H9 (cell line): ENCODE data around the gene WDR31. TPM values are rescaled to one million over a fixed set of nuclear protein-coding genes. Genes with fewer than 3 reads are reported as not detected.

Experiments
- DNase-seq: peaks from one replicate; pipeline ENCODE4 v3.0.0-alpha.2; 2017
- H2AFZ ChIP-seq: one replicate; pipeline ENCODE4 v1.6.1; 2013; ENCODE audit warnings: mild to moderate bottlenecking, low read length, control low read depth, moderate library complexity
- H2AK5ac ChIP-seq: 2 replicates; pipeline ENCODE4 v1.6.1; 2013; ENCODE audit warnings: low read length, control low read depth, mixed read lengths; ENCODE audit not compliant: insufficient read length
- H2BK120ac ChIP-seq: one replicate; pipeline ENCODE4 v1.6.1; 2013; ENCODE audit warnings: low read depth, mild to moderate bottlenecking, low read length, control low read depth, inconsistent platforms; ENCODE audit not compliant: poor library complexity, severe bottlenecking
- H2BK12ac ChIP-seq: 2 replicates; pipeline ENCODE4 v1.6.1; 2013; ENCODE audit warnings: low read length, control low read depth, mixed read lengths, low read depth; ENCODE audit not compliant: insufficient read length
- H2BK15ac ChIP-seq: 2 replicates; pipeline ENCODE4 v1.6.1; 2013; ENCODE audit warnings: low read depth, low read length, control low read depth
- H2BK20ac ChIP-seq: one replicate; pipeline ENCODE4 v1.6.1; 2013; ENCODE audit warnings: low read depth, mild to moderate bottlenecking, low read length, control low read depth, inconsistent platforms; ENCODE audit not compliant: poor library complexity, severe bottlenecking
- H2BK5ac ChIP-seq: 2 replicates; pipeline ENCODE4 v1.6.1; 2013; ENCODE audit warnings: low read length, control low read depth, mixed read lengths; ENCODE audit not compliant: insufficient read length
- H3K14ac ChIP-seq: 2 replicates; pipeline ENCODE4 v1.6.1; 2013; ENCODE audit warnings: low read length, control low read depth; ENCODE audit not compliant: insufficient read depth
- H3K18ac ChIP-seq: 2 replicates; pipeline ENCODE4 v1.6.1; 2013; ENCODE audit warnings: low read depth, mild to moderate bottlenecking, mixed read lengths, low read length, control low read depth; ENCODE audit not compliant: insufficient read length
- H3K23ac ChIP-seq: 2 replicates; pipeline ENCODE4 v1.6.1; 2013; ENCODE audit warnings: low read length, control low read depth, mixed read lengths, low read depth; ENCODE audit not compliant: insufficient read length
- H3K23me2 ChIP-seq: 2 replicates; pipeline ENCODE4 v1.6.1; 2013; ENCODE audit warnings: low read depth, mild to moderate bottlenecking, mixed read lengths, low read length, control low read depth; ENCODE audit not compliant: insufficient read length, poor library complexity, severe bottlenecking
- H3K27ac ChIP-seq: 2 replicates; pipeline ENCODE4 v1.5.1; 2013; ENCODE audit warnings: low read length, control low read depth, mixed read lengths, low read depth; ENCODE audit not compliant: insufficient read length
- H3K27me3 ChIP-seq: 2 replicates; pipeline ENCODE4 v1.6.1; 2013; ENCODE audit warnings: low read length, control low read depth, inconsistent platforms; ENCODE audit not compliant: insufficient read depth
- H3K4ac ChIP-seq: 2 replicates; pipeline ENCODE4 v1.6.1; 2013; ENCODE audit warnings: low read depth, mild to moderate bottlenecking, control low read depth, inconsistent platforms, low read length, moderate library complexity
- H3K4me1 ChIP-seq: 2 replicates; pipeline ENCODE4 v1.6.1; 2013; ENCODE audit warnings: low read length, control low read depth, inconsistent platforms; ENCODE audit not compliant: insufficient read depth
- H3K4me2 ChIP-seq: 2 replicates; pipeline ENCODE4 v1.6.1; 2013; ENCODE audit warnings: low read length, control low read depth, mixed read lengths; ENCODE audit not compliant: insufficient read length, insufficient read depth
- H3K56ac ChIP-seq: 2 replicates; pipeline ENCODE4 v1.6.1; 2013; ENCODE audit warnings: low read depth, mild to moderate bottlenecking, mixed read lengths, low read length, control low read depth; ENCODE audit not compliant: insufficient read length
- H3K79me1 ChIP-seq: 2 replicates; pipeline ENCODE4 v1.6.1; 2013; ENCODE audit warnings: low read depth, mild to moderate bottlenecking, moderate library complexity, low read length, control low read depth, inconsistent platforms; ENCODE audit not compliant: insufficient read depth, poor library complexity, severe bottlenecking
- H3K79me2 ChIP-seq: 2 replicates; pipeline ENCODE4 v1.6.1; 2013; ENCODE audit warnings: low read length, control low read depth, inconsistent platforms; ENCODE audit not compliant: insufficient read depth
- H3K9ac ChIP-seq: 2 replicates; pipeline ENCODE4 v1.6.1; 2013; ENCODE audit warnings: low read length, control low read depth, mixed read lengths; ENCODE audit not compliant: insufficient read length; ENCODE audit errors: extremely low read depth
- H3K9me3 ChIP-seq: one replicate; pipeline ENCODE4 v1.6.1; 2013; ENCODE audit warnings: low read depth, low read length, inconsistent platforms; ENCODE audit not compliant: control insufficient read depth
- H3T11ph ChIP-seq: one replicate; pipeline ENCODE4 v1.6.1; 2013; ENCODE audit warnings: mild to moderate bottlenecking, low read length, control low read depth, inconsistent platforms
- H4K20me1 ChIP-seq: one replicate; pipeline ENCODE4 v1.6.1; 2013; ENCODE audit not compliant: control insufficient read depth, insufficient read length, insufficient read depth
- H4K5ac ChIP-seq: 2 replicates; pipeline ENCODE4 v1.6.1; 2013; ENCODE audit warnings: low read depth, mild to moderate bottlenecking, mixed read lengths, low read length, control low read depth; ENCODE audit not compliant: insufficient read length
- H4K8ac ChIP-seq: replicated peaks from 2 replicates; pipeline ENCODE4 v1.6.1; 2013; ENCODE audit warnings: low read length, control low read depth, mixed read lengths, low read depth; ENCODE audit not compliant: insufficient read length
- H4K91ac ChIP-seq: 2 replicates; pipeline ENCODE4 v1.6.1; 2013; ENCODE audit warnings: low read depth, mild to moderate bottlenecking, moderate library complexity, mixed read lengths, low read length, control low read depth; ENCODE audit not compliant: insufficient read length
- H3K27ac Mint-ChIP-seq, 3 experiments: 2 replicates in 2 of 3; 3 replicates in 1 of 3; pipeline ENCODE4 v1.8.0; 2020 to 2021; ENCODE audit warnings: mixed read lengths in 3 of 3, mild to moderate bottlenecking in 1 of 3, moderate library complexity in 1 of 3
- H3K27me3 Mint-ChIP-seq: 2 replicates; pipeline ENCODE4 v1.8.0; 2021; ENCODE audit warnings: low read depth, mild to moderate bottlenecking, moderate library complexity, mixed read lengths
- H3K36me3 Mint-ChIP-seq, 3 experiments: 2 replicates in 2 of 3; 3 replicates in 1 of 3; pipeline ENCODE4 v1.8.0; 2020 to 2021; ENCODE audit warnings: low read depth in 3 of 3, mixed read lengths in 3 of 3; ENCODE audit not compliant: insufficient read depth in 1 of 3
- H3K4me1 Mint-ChIP-seq, 2 experiments: 2 replicates each; pipeline ENCODE4 v1.8.0; 2020; ENCODE audit warnings: mixed read lengths in 2 of 2
- H3K4me3 Mint-ChIP-seq, 2 experiments: 2 replicates in 1 of 2; 3 replicates in 1 of 2; pipeline ENCODE4 v1.8.0; 2020 to 2021; ENCODE audit warnings: mild to moderate bottlenecking in 2 of 2, mixed read lengths in 2 of 2, moderate library complexity in 1 of 2
- H3K9me3 Mint-ChIP-seq, 2 experiments: 2 replicates in 1 of 2; 3 replicates in 1 of 2; pipeline ENCODE4 v1.8.0; 2020; ENCODE audit warnings: mild to moderate bottlenecking in 2 of 2, mixed read lengths in 2 of 2, moderate library complexity in 1 of 2
- CTCF ChIP-seq: fragments of 200-600 bp; sonication (generic); conservative IDR thresholded peaks from 3 replicates; pipeline ENCODE4 v1.8.0; 2021; ENCODE audit warnings: antibody characterized with exemption, mild to moderate bottlenecking
- WGBS: extraction: QIAGEN DNeasy Blood & Tissue Kit; methylation state at CpG from one replicate; pipeline ENCODE4 v1.1.7; 2013; ENCODE audit warnings: missing lambda C conversion rate, low lambda C conversion rate, mixed read lengths; ENCODE audit not compliant: insufficient read length; ENCODE audit errors: extremely low coverage; 5-methylcytosine and 5-hydroxymethylcytosine counted together
- total RNA-seq: library from RNA; stranded (reverse); gene quantifications from 2 replicates; pipeline ENCODE4 v1.2.1, GENCODE V29; 2021

The WDR31 gene
- total RNA-seq, 1 experiment from 2014 or later, result 0.72 TPM

- H3K27ac ChIP-seq, result no peak overlapping the region
- no peaks in the 10 kb centered on the region for H3K23me2 ChIP-seq
- H3K79me2 ChIP-seq, result no peaks in the 10 kb centered on the region
- no peaks in the 10 kb centered on the region for H4K20me1 ChIP-seq
- no peak overlapping the region for H4K8ac ChIP-seq
- H2BK120ac ChIP-seq, result no peak overlapping the region
- H3K4me1 ChIP-seq, result no peaks in the 10 kb centered on the region
- Mint-ChIP-seq H3K4me3 (no peak overlapping the region), H3K36me3 (no peaks in the 10 kb centered on the region), H3K4me1 (peaks cover 6 to 12% of the 10 kb centered on the region in 2 experiments), H3K27ac (no peak overlapping the region), H3K9me3 (no peaks in the 10 kb centered on the region), H3K27me3 (no peaks in the 10 kb centered on the region; the same call in 1 of the 2 replicates)
- no peak overlapping the region for H3K14ac ChIP-seq
- DNase-seq, result no peak
- no peak overlapping the region for H3K4me2 ChIP-seq
- H2BK15ac ChIP-seq, result no peak overlapping the region
- H3K27me3 ChIP-seq, result no peaks in the 10 kb centered on the region
- no peak overlapping the region for H2AK5ac ChIP-seq
- no peak overlapping the region for H2AFZ ChIP-seq
- no CpG with 5 or more reads among the region's 1 CpG for WGBS
- no peak overlapping the region for H2BK12ac ChIP-seq
- H3K23ac ChIP-seq, result no peak overlapping the region
- H4K91ac ChIP-seq, result no peak overlapping the region
- TF ChIP-seq CTCF, result no peak
- no peak overlapping the region for H4K5ac ChIP-seq
- no peak overlapping the region for H3K56ac ChIP-seq
- H3K4ac ChIP-seq, result no peak overlapping the region
- H2BK5ac ChIP-seq, result no peak overlapping the region
- no peak overlapping the region for H3T11ph ChIP-seq
- no peak overlapping the region for H3K9ac ChIP-seq
- H3K9me3 ChIP-seq, result no peaks in the 10 kb centered on the region
- H3K18ac ChIP-seq, result no peak overlapping the region
- no peak overlapping the region for H2BK20ac ChIP-seq
- no peaks in the 10 kb centered on the region for H3K79me1 ChIP-seq
Observed at GRCh38 chr9:113306566-113306965, 33.5 kb downstream of the WDR31 start.
